Stimulated activated CD8-positive, alpha-beta memory T cell treated with anti-CD3 and anti-CD28 coated beads, Interleukin-12 subunit alpha, Interleukin-12 subunit beta, amount 100 ng/mL, for 24 hours (primary cell): ENCODE measurements around the gene ISLR.

ENCODE experiments used
- DNase-seq: peaks from one replicate; pipeline ENCODE4 v3.0.0-alpha.2; 2020; ENCODE audit errors: extremely low read depth

Gene ISLR

DNA sequence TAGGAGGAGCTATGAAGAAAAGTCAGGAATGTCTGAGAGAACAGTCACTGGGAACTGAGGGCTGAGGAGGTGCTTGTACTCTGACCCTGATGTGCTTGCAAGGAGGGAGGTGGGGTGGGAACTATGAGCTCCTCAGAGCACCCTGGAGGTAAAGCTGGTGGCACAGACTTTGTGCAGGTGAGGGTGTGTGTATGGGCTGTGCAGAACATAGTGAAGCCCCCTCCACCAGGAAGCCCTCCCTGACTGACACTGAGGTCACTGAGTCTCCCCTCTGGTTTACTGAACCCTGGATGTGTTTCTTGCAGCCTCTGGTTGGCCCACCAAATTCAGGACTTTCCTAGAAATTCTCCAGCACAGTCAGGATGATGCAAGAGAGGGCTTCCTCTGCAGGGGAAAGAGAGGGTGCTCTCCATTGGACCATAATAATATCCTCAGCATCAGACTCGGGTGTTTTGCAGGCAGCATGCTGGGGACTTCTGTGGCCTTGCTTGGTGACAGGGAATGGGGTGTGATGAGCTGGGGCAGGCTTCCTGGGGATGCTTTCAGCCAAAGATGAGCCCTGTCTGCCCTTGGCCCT lies 1.5 kb upstream of the ISLR start:
- no peak for DNase-seq

DNA sequence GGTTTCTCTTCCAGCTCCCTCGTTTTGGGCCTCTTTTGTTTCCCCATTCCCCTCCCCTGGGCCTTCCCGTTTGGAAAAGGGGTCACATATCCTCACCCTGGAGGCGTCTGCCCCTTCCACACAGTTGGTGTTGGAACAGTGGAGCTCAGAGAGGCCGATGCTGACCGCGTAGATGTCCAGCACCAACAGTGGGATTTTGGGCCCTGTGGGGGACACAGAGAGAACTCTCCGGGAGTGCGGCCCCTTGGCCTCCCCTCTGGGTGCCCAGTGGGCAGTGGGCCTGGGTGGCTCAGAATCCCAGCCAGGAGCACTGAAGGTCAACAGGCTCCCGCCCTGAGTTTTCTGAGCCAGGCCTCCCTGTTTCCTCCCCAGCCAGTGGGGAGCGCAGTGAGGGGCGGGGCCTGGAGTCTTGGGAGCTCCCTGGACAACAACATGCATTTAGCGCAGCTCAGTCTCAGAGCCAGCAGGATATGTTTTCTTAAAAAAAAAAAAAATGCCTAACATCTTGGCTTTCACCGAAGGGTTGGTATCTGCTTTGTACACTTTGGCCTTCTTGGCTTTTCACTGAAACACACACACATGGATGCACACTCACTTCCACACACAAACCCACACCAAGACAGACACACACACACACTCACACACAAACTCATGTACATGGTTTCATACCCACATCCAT lies 670 bp upstream of the ISLR start:
- DNase-seq = no peak

DNA sequence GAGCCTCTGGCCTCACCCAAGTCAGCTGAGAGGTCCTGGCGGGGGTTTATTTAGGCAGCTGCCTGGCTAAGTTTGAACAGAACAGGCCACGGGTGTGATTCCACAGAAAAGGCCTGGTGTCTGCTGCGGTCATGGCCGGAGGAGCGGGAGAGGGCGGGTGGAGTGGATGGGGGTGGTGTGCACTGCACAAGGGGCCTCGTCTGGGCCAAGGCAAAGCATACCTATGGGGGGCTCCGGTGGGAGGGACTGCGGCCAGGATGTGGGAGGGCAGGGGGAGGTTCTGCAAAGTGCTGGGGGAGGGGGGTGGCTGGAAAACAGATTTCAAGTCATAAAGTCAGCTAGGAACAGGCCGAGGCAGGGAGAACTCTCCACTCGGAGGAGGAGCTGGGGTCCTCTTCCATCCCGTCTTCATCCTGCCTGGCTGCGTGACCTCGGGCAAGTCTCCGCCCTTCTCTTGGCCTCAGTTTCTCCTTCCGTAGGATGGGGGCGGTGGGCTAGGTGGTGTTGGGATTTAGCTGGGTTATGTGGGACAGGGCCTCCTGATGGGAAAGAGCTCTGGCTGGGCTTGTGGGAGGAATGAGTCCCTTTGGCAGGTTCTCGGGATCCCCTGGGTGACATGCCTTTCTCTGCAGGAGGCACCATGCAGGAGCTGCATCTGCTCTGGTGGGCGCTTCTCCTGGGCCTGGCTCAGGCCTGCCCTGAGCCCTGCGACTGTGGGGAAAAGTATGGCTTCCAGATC lies 878 bp downstream of the ISLR start:
- no peak for DNase-seq

DNA sequence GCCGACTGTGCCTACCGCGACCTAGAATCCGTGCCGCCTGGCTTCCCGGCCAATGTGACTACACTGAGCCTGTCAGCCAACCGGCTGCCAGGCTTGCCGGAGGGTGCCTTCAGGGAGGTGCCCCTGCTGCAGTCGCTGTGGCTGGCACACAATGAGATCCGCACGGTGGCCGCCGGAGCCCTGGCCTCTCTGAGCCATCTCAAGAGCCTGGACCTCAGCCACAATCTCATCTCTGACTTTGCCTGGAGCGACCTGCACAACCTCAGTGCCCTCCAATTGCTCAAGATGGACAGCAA lies 1.4 kb downstream of the ISLR start:
- DNase-seq = no peak

DNA sequence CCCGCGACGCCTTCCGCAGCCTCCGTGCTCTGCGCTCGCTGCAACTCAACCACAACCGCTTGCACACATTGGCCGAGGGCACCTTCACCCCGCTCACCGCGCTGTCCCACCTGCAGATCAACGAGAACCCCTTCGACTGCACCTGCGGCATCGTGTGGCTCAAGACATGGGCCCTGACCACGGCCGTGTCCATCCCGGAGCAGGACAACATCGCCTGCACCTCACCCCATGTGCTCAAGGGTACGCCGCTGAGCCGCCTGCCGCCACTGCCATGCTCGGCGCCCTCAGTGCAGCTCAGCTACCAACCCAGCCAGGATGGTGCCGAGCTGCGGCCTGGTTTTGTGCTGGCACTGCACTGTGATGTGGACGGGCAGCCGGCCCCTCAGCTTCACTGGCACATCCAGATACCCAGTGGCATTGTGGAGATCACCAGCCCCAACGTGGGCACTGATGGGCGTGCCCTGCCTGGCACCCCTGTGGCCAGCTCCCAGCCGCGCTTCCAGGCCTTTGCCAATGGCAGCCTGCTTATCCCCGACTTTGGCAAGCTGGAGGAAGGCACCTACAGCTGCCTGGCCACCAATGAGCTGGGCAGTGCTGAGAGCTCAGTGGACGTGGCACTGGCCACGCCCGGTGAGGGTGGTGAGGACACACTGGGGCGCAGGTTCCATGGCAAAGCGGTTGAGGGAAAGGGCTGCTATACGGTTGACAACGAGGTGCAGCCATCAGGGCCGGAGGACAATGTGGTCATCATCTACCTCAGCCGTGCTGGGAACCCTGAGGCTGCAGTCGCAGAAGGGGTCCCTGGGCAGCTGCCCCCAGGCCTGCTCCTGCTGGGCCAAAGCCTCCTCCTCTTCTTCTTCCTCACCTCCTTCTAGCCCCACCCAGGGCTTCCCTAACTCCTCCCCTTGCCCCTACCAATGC lies 2.0 kb downstream of the ISLR start:
- no peak for DNase-seq

DNA sequence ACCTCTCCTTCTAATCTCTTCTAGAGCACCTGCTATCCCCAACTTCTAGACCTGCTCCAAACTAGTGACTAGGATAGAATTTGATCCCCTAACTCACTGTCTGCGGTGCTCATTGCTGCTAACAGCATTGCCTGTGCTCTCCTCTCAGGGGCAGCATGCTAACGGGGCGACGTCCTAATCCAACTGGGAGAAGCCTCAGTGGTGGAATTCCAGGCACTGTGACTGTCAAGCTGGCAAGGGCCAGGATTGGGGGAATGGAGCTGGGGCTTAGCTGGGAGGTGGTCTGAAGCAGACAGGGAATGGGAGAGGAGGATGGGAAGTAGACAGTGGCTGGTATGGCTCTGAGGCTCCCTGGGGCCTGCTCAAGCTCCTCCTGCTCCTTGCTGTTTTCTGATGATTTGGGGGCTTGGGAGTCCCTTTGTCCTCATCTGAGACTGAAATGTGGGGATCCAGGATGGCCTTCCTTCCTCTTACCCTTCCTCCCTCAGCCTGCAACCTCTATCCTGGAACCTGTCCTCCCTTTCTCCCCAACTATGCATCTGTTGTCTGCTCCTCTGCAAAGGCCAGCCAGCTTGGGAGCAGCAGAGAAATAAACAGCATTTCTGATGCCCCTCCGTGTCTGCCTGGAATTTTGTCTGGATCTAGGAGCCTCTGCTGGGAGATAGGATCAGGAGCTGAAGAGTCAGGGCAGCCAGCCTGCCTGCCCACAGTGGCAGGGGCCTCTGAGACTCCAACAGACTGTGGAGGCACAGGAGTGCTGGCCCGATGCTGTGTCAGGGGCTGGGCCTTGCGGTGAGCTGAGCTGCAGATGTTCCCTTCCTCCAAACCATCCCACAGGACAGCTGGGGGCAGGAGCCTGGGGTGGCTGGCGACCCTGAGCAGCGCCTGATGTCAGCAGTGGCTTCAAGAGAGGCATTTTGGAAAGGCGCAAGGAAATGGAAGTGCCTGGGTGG lies 3.0 kb downstream of the ISLR start:
- no peak for DNase-seq

DNA sequence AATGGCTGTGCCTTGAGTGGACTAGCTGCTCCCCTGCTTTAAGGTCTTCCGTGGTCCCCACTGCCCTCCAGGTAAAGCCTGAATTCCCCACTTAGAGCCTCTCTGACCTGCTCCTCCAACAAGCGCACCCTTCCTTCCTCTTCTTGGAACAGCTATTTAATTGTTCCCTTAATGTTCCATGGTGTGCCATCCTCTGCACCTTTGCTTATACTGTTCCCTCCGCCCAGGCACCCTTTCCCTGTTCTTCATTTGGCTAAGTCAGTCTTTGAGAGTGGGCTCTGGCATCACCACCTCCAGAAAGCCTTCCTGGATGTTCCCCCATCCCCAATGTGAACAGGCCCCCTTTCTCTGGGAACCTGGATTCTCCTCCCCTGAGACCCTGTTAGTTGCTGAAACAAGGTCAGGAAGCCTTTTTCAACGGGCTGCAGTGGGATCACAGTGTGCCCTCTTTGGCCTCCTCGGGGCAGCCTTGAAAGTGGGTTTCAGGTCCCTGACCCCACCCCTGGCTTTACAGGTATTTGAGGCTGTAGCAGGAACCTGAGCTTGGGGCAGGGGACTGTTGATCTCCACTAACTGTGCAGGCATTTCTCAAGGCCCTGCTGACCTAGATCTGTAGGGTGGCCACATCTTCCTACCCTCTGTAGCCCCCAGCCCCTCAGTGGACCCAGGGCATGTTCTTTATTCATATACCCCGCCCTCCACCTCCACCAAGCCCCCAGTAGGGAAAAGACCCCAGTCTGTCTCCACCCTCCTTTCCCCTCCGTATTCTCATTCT lies 5.0 kb downstream of the ISLR start:
- no peak for DNase-seq

DNA sequence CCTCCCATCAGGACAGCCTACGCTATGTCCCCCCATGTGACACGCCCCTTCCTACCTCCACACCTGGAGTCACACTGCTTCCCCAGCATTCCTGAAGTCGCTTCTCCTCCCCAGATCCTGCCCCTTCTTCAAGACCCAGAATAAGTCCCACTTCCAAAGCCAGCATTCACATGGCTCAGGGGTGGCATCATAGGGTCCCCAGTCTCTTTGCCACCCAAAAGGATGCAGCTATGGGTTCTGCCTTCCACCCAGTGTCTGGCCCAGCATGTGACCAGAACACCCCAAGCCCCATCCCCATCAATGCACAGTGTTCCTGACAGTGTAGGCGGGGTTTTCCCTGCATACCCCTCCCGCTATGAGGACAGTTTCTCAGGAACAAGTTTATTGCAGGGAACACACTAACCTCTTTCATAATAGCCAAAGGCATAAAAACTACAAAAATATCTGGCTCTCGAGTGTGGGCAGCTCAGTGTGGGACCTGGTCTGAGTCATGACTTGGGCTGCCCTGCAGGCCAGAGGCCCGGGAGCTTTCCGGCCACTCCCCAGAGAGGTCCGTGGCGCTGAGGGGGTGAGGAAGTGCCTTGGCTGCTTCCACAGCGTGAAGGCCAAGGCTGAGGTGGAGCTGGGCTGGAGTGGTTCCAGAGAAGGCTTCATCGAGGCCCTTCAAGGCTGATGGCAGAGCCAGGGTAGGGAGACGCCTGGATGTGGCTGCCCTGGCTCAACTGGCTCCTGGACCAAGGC lies 5.8 kb downstream of the ISLR start:
- no peak for DNase-seq

DNA sequence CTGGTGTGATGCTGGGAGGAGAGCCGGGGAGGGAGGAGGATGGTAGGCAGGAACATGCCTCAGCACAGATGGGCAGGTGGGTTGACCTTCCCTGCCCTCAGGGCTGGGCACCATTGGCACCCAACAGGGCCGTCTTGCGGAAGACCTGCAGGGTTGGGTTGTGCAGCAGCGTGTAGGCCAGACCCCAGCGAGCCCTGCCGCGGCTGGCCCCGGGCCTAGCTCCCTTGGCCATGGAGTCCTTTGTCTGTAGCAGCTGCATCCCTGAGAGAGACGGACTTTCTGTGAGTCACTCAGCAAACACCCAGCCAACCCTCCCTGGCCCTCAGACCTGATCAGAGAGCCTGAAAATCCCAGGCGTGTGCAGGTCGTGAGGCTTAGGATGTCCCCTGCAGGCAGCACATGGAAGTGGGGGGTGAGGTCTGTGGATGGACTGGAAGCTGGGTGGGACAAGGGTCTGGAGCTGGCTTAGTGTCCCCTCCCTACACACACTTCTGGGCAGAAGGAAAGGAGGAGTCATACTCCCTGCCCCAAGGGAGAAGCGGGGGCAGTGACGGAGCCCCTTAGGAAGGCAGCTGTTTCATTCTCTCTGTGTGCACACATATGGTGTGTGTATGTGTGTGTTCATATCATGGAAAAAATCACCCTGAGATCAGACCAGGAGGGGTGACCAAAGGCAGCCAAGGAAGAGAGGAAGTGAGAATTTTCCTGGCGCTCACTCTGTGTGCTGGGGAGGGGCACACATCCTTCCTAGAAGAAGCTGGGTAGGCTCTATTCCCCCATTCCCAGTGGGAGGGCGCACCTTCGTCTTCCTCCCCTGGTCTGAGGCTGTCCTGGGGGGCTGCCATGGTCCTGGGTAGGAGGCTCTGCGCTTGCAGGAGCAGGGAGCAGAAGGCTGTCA lies 6.7 kb downstream of the ISLR start:
- no peak for DNase-seq

DNA sequence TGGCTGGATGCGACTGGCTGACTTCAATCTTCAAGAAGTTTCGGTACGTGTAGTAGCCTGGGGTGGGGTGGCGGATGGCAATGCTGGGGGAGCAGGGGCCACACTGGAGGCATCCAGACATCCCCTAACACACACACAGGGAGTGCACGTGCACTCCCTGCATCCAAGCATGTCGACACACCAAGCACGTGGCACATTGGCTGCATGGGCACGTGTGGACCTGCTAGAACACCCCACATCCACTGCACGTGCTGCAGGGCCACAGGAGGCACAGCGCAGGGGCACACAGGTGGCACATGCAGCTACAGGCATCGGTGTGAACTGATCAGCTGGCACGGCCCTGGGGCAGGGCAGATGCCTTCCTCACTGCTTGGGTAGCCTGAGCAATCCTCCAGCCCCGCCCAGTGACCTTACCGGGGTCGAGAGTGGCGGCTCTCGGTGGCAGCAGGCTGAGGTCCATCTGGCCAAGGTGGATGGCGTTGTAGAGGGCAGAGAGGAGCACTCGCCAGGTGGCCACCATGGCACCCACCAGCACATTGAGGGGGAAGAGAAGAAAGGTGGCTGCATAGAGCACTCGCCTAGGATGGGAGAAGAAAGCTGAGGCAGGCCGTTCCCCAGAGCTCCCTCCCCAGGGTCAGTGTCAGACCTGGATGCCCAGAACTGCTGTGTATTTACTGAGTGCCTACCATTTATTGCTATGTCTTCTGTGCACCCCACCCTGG lies 7.5 kb downstream of the ISLR start:
- DNase-seq = no peak

DNA sequence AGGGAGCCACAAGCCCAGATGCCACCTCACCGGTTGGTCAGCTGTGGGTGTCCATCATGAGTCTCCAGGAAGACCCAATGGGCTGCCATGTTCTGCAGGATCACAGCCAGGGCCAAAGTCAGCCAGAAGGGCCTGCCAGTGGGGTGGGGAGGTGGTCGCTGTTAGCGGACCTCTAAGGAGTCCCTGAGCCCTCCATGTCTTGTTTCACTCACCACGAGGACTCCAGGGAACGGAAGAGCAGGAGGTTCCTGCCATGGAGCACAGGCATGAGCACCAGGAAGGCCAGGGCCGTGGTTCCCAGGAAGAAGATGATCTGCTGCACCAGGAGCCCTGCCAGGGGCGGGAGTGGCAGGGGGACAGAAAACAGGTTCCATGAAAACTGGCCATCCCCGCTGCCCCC lies 8.6 kb downstream of the ISLR start:
- no peak for DNase-seq

DNA sequence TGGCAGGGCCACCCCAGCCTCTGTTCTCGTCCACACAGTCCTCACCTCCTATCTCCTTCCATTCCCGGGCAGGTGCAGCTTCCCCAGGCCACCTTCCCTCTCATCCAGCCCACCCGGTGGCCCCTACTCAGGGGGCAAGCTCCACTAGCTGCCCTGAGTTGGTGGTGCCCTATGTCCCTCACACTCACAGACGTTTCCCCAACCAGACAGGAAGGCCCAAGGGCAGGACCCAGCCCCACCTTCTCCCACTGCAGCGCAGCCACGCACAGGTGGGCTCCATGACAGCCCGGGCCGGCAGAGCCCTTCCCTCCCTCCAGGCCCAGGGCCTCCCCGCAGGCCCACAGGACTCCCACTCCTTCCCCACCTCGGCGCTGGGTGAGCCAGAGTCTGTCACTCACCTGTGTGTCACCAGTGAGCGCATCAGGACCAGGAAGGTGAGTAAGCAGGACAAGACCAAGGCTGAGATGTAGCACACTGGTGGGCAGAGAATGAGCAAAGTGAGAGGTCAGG lies 11.1 kb downstream of the ISLR start:
- no peak for DNase-seq

DNA sequence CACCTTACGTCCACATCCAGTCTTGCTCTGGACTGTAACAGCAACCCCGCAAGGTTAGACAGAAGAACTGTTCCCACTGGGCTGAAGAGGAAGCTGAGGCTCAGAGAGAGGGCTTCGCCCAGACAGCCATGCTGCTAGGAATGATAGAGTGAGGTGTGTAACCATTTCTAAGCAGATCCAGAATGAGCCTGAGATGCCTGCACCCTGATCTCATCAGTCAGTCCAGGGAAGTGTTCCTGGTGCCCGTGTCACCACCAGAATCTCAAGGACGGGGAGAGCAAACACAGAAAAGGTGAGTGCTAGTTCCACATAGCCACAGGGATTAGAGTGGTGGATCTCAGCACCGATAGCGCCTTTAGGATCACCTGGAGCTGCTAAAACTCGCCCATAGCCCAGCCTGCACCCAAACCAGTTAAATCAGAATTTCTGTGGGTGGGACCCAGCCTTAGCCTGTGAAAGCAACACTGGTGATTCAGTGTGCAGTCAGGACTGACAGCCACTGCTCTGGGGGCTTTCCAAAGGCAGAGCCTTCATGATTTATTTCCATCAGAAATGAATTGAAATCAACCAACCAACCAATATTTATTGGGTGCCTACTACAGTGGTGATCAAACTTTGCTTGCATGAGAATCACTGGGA lies 12.3 kb downstream of the ISLR start:
- no peak for DNase-seq

DNA sequence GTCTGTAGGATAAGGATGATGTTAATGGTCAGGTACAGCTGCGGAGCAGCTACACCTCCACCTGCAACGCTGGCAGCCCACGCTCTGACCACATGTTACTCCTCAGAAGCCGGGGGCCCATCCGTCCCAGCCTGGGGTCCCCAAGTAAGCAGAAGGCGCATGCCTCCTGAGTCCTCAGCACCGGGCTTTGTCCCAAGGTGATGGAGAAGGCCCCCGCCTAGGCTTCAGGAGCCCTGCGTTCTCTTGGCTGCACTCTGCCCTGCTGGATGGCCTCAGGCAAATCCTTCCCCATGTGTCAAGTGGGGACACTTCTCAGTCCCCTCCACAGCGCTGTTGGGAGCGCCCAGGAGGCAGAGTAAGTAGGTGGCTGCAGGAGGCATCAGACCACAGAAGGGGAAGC lies 14.7 kb downstream of the ISLR start:
- no peak for DNase-seq

DNA sequence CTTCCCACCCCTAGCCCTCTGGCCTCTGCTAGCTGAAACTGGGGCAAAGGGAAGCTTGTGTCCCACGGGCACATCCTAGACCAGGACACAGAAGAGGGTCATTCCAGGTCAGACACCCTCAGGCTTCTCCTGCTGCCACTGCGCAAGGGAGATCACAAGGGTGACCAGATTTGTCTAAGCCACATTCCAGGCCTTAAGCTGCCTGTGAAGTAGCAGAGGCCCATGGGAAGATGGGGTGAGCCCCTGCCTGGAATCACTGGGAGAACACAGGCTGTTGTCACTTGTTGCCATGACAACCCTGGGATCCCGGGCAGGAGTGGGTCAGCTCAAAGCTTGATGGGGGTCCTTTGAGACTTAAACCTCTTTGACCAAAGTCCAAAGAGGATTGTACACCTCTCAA lies 18.3 kb downstream of the ISLR start:
- DNase-seq = no peak

DNA sequence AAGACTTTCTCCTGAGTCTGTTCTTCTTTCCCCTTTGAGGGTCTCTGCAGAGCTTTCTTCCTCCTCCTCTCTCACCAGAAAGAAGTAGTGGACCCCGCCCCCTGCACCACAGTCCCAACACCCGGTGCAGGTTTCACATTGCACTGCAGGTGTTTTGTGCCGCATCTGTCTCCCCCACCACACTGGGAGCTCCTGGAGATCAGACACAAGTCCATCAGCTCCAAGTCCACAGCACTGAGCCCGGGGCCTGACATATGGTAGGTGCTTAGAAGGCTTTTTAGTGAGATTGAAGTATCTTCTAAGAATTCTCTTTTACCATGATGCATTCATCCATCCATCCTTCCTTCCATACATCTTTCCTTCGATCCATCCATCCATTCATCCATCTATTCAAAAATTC lies 19.2 kb downstream of the ISLR start:
- DNase-seq = no peak

DNA sequence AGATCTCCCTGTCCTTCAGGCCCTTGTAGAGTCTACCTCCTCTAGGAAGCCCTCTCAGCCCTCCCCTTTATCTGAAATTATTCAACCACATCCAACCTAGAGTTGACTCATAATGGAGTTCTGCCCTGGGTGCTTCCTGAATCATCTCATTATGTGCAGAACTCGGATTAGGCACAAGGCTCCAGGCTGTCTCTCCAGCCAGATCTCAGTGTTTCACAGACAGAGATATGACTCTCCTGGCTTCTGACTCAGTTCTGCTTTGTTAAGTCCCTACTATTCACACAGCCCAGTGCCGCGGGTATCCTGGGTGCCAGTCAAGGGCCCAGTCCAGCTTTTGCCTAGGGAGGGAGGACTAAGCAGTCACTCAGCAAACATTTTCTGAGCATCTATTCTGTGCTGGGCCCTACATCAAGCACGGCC lies 19.8 kb downstream of the ISLR start:
- no peak for DNase-seq
